Transverse colon (tissue), 4 donors: ENCODE data around the gene ST6GAL1. TPM values are rescaled to one million over a fixed set of nuclear protein-coding genes. Genes with fewer than 3 reads are reported as not detected.

Experiments
- DNase-seq: peaks from one replicate; pipeline ENCODE4 v3.0.0-alpha.2; 2019
- H3K27ac ChIP-seq, 4 donors: fragments of 200-600 bp; sonication (generic); 2 replicates each; pipeline ENCODE4 v1.5.1; 2016 to 2018; ENCODE audit warnings: inconsistent platforms in 4 of 4
- H3K27me3 ChIP-seq: fragments of 200-600 bp; sonication (generic); 2 replicates; pipeline ENCODE4 v1.5.1; 2017; ENCODE audit warnings: inconsistent platforms
- H3K36me3 ChIP-seq, 4 donors: fragments of 200-600 bp; sonication (generic); 2 replicates each; pipeline ENCODE4 v1.5.1; 2017 to 2019; ENCODE audit warnings: inconsistent platforms in 4 of 4
- H3K4me1 ChIP-seq, 4 donors: fragments of 200-600 bp; sonication (generic); 2 replicates each; pipeline ENCODE4 v1.5.1; 2017 to 2020; ENCODE audit warnings: inconsistent platforms in 4 of 4
- H3K4me3 ChIP-seq, 4 donors: fragments of 200-600 bp; sonication (generic); 1 replicate in 1 of 4; 2 replicates in 3 of 4; pipeline versions ENCODE4 v1.5.1 to v1.6.1; 2017 to 2019; ENCODE audit warnings: inconsistent platforms in 4 of 4
- H3K9me3 ChIP-seq, 2 donors: fragments of 200-600 bp; sonication (generic); 2 replicates each; pipeline ENCODE4 v1.5.1; 2017 to 2019; ENCODE audit warnings: inconsistent platforms in 2 of 2
- CTCF ChIP-seq, 5 experiments: fragments of 200-600 bp in 3 of 5; fragments of 450-650 bp in 2 of 5; sonication (generic) in 3 of 5; IDR thresholded peaks; 1 replicate in 2 of 5; 2 replicates in 3 of 5; pipeline ENCODE4 v1.5.1; 2016 to 2017; ENCODE audit warnings: antibody characterized with exemption in 5 of 5, inconsistent platforms in 3 of 5, mild to moderate bottlenecking in 2 of 5, moderate library complexity in 1 of 5
- EP300 ChIP-seq: sonication (generic); formaldehyde crosslinking; IDR thresholded peaks from one replicate; pipeline ENCODE4 v1.6.1; 2017; ENCODE audit warnings: antibody characterized with exemption, low read depth
- POLR2A ChIP-seq: fragments of 450-650 bp; IDR thresholded peaks from one replicate; pipeline ENCODE4 v1.6.1; 2016; ENCODE audit warnings: antibody characterized with exemption, mild to moderate bottlenecking, moderate library complexity
- POLR2AphosphoS5 ChIP-seq, 3 donors: sonication (generic); formaldehyde crosslinking; IDR thresholded peaks; one replicate each; pipeline ENCODE4 v1.6.1; 2016; ENCODE audit warnings: antibody characterized with exemption in 3 of 3
- WGBS, 2 donors: methylation state at CpG; one replicate each; pipeline ENCODE4 v1.1.5; 2018; ENCODE audit warnings: low coverage in 1 of 2; 5-methylcytosine and 5-hydroxymethylcytosine counted together
- in situ Hi-C, 4 donors: fragments of 200-750 bp; cut with MboI; loops; one replicate each; pipeline versions ENCODE4 v1.15.0 to v1.15.1; 2017; ENCODE audit warnings: low sequenced_read_pairs in 3 of 4, low pct_ligation_motif_present in 1 of 4, low pct_unique_long_range_greater_than_20kb in 1 of 4
- intact Hi-C: fragments of 100-400 bp; cut with DNase I; formaldehyde crosslinking; loops from one replicate; pipeline ENCODE4 v1.15.1; 2023; ENCODE audit warnings: low total_unique reads
- total RNA-seq, 4 donors: library from RNA; depleted of rRNA; stranded (reverse); fragments of >200 nt; gene quantifications; one replicate each; pipeline ENCODE4 v1.1.0, GENCODE V29; 2016

Gene ST6GAL1
- total RNA-seq, 4 donors from 2014 or later = 22.4 to 50.5 (median 31.2) TPM

DNA sequence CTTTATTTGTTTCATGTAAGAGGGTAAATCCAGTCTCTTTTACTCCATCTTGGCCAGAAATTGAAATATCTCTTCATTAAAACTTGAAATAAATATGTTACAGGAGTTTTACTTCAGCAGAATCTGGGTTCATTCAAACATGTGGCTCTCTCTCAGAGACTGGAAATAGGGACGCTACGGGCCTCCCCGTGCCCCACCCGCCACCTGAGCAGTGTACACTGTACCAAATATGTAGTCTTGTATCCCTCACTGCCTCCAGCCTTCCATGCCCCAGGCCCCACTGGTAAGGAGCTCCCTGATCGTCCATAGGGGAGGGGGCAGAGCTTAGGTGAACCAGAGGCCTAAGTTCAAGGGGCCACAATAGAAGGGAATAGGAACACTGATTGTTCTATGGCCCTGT is 172.9 kb downstream of the ST6GAL1 start:
- H3K27me3 ChIP-seq = no peaks in the 10 kb centered on the region
- no peak overlapping the region for H3K27ac ChIP-seq
- WGBS, 2 donors = 89% methylated on average over 5 of the region's 5 CpGs; no CpG with 5 or more reads in 1 of the 2 donors
- H3K4me1 ChIP-seq = peaks cover 0 to 12% (median 3%) of the 10 kb centered on the region in 4 donors
- no peak overlapping the region for H3K4me3 ChIP-seq
- intact Hi-C loops (no loop called here), in situ Hi-C loops (no loop called here)
- DNase-seq = no peak
- H3K36me3 ChIP-seq = no peaks in the 10 kb centered on the region
- no peaks in the 10 kb centered on the region for H3K9me3 ChIP-seq
- TF ChIP-seq POLR2A (no peak), EP300 (no peak), POLR2AphosphoS5 (IDR thresholded peaks at IDR 0.05) (no peak), CTCF (IDR thresholded peaks at IDR 0.05) (no peak)

- intact Hi-C loops = no loop called here
- WGBS, 2 donors = 88 to 92% methylated on average over 2 to 7 of the region's 7 CpGs
- Histone ChIP-seq H3K27ac (no peak overlapping the region), H3K27me3 (no peaks in the 10 kb centered on the region), H3K9me3 (no peaks in the 10 kb centered on the region), H3K36me3 (no peaks in the 10 kb centered on the region), H3K4me3 (no peak overlapping the region), H3K4me1 (peaks cover 0 to 12% (median 3%) of the 10 kb centered on the region in 4 donors)
- no peak for TF ChIP-seq POLR2AphosphoS5 (IDR thresholded peaks at IDR 0.05)
- TF ChIP-seq CTCF (IDR thresholded peaks at IDR 0.05) = no peak
- TF ChIP-seq POLR2A = no peak
- no peak for TF ChIP-seq EP300
- no peak for DNase-seq
- in situ Hi-C loops = no loop called here
Measured at GRCh38 chr3:187104342-187104741, 174.0 kb downstream of the ST6GAL1 start.

- peaks cover 0 to 12% (median 3%) of the 10 kb centered on the region in 4 donors for H3K4me1 ChIP-seq
- no peaks in the 10 kb centered on the region for H3K9me3 ChIP-seq
- no peaks in the 10 kb centered on the region for H3K36me3 ChIP-seq
- WGBS, 2 donors = 88 to 89% methylated on average over 7 of the region's 7 CpGs
- H3K4me3 ChIP-seq = no peak overlapping the region
- no peaks in the 10 kb centered on the region for H3K27me3 ChIP-seq
- TF ChIP-seq POLR2AphosphoS5 (IDR thresholded peaks at IDR 0.05) = no peak
- TF ChIP-seq CTCF (IDR thresholded peaks at IDR 0.05) = no peak
- TF ChIP-seq POLR2A = no peak
- no peak for TF ChIP-seq EP300
- no peak for DNase-seq
- intact Hi-C loops (no loop called here), in situ Hi-C loops (no loop called here)
- no peak overlapping the region for H3K27ac ChIP-seq
Measured at GRCh38 chr3:187104933-187105332, 174.6 kb downstream of the ST6GAL1 start.

- in situ Hi-C loops = no loop called here
- H3K4me3 ChIP-seq = no peak overlapping the region
Measured at GRCh38 chr3:187105700-187106099, 175.4 kb downstream of the ST6GAL1 start.

More at GRCh38 chr3:187105700-187106099, 175.4 kb downstream of the ST6GAL1 start:
- 90 to 92% methylated on average over 3 of the region's 3 CpGs for WGBS, 2 donors
- H3K36me3 ChIP-seq = no peaks in the 10 kb centered on the region
- no peak for TF ChIP-seq POLR2AphosphoS5 (IDR thresholded peaks at IDR 0.05)
- TF ChIP-seq POLR2A = no peak
- no peak for TF ChIP-seq EP300
- no peak for TF ChIP-seq CTCF (IDR thresholded peaks at IDR 0.05)
- H3K9me3 ChIP-seq = no peaks in the 10 kb centered on the region
- H3K4me1 ChIP-seq = peaks cover 0 to 12% (median 3%) of the 10 kb centered on the region in 4 donors
- no peak for DNase-seq
- H3K27ac ChIP-seq = no peak overlapping the region
- H3K27me3 ChIP-seq = no peaks in the 10 kb centered on the region
- intact Hi-C loops = no loop called here
